Measurements from ENCODE around the gene TRIP13. TPM values are rescaled to one million over a fixed set of nuclear protein-coding genes. Genes with fewer than 3 reads are reported as not detected.
A peak's percentile ranks its signal among the peaks of the same experiment; 100 is the strongest.
"Not testable (repeated sequence)": the region's sequence is repeated elsewhere in the genome, so short reads cannot be mapped to it uniquely, and the experiment has no call there.

TRIP13 gene
- total and polyA plus RNA-seq, 12 donors, result 0.30 to 5.0 (median 0.78) TPM

- H3K4me3 ChIP-seq; H3K4me1 ChIP-seq (replicated peaks in 1 of 2); intact Hi-C loops (cut with DNase I); H3K9me3 ChIP-seq (replicated peaks in 1 of 3); H3K27ac ChIP-seq; H3K36me3 ChIP-seq (replicated peaks in 1 of 2); H3K27me3 ChIP-seq: not testable (repeated sequence)
- 89 to 95% (median 93%) methylated on average over 4 to 6 of the region's 7 CpGs for WGBS, 4 donors
- DNase-seq, result peak in 1 of 7 donors; percentile 13
Measured at GRCh38 chr5:847736-848135, 44.9 kb upstream of the TRIP13 start.

GRCh38 chr5:848671-849111 lies 44.0 kb upstream of the TRIP13 start:
- TF ChIP-seq, protein P1, sequence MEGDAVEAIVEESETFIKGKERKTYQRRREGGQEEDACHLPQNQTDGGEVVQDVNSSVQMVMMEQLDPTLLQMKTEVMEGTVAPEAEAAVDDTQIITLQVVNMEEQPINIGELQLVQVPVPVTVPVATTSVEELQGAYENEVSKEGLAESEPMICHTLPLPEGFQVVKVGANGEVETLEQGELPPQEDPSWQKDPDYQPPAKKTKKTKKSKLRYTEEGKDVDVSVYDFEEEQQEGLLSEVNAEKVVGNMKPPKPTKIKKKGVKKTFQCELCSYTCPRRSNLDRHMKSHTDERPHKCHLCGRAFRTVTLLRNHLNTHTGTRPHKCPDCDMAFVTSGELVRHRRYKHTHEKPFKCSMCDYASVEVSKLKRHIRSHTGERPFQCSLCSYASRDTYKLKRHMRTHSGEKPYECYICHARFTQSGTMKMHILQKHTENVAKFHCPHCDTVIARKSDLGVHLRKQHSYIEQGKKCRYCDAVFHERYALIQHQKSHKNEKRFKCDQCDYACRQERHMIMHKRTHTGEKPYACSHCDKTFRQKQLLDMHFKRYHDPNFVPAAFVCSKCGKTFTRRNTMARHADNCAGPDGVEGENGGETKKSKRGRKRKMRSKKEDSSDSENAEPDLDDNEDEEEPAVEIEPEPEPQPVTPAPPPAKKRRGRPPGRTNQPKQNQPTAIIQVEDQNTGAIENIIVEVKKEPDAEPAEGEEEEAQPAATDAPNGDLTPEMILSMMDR (IDR thresholded peaks at IDR 0.05), result no peak
- TF ChIP-seq POLR2A (IDR thresholded peaks at IDR 0.05), result no peak
- peak in 1 of 7 donors; percentile 2 for DNase-seq
- H3K27me3 ChIP-seq, result no peaks in the 10 kb centered on the region
- whole genome bisulfite sequencing, 4 donors, result 84 to 88% (median 86%) methylated on average over 3 to 14 of the region's 14 CpGs
- no peaks in the 10 kb centered on the region for H3K36me3 ChIP-seq (replicated peaks in 1 of 2)
- no peak overlapping the region for H3K4me3 ChIP-seq
- H3K9me3 ChIP-seq (replicated peaks in 1 of 3), result no peaks in the 10 kb centered on the region
- H3K4me1 ChIP-seq (replicated peaks in 1 of 2), result no peaks in the 10 kb centered on the region
- intact Hi-C loops (cut with DNase I), result no loop called here
- H3K27ac ChIP-seq, result no peak overlapping the region

GRCh38 chr5:849651-850301 lies 42.9 kb upstream of the TRIP13 start:
- TF ChIP-seq, protein P1 (IDR thresholded peaks at IDR 0.05), result no peak
- TF ChIP-seq POLR2A (IDR thresholded peaks at IDR 0.05), result no peak
- Histone ChIP-seq H3K9me3 (replicated peaks in 1 of 3) (no peaks in the 10 kb centered on the region), H3K4me1 (replicated peaks in 1 of 2) (no peaks in the 10 kb centered on the region), H3K4me3 (no peak overlapping the region), H3K27ac (no peak overlapping the region), H3K36me3 (replicated peaks in 1 of 2) (no peaks in the 10 kb centered on the region), H3K27me3 (no peaks in the 10 kb centered on the region)
- peak in 1 of 7 donors; percentile 9 for DNase-seq
- intact Hi-C loops (cut with DNase I), result no loop called here
- WGBS, 4 donors, result 68 to 74% (median 73%) methylated on average over 7 to 20 of the region's 20 CpGs

DNA sequence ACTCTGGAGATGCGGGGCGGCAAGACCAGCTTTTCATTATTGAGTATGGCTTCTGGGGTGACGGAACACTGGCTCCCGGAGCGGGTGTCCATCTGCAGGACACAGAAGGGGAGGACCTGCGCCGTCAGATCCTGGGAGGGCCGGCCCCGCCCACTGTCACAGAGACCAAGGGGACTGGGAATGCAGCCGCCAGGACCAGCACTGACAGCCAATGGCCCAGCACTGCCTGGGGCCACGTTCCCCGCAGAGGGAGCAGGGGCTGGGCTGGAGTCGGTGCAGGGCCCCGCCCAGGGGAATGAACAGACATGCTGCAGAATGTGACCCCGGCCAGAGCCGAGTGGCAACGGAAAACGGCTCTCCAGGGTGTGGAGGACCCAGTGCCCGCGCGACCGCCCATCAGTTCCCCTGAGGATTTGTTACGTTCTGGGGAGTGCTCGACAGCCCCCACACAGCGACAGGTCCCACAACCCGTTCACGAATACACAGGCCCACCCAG lies 42.1 kb upstream of the TRIP13 start, which contains the start of gene ZDHHC11:
ZDHHC11 (minus strand) TSS at position 476 of the 496 bp plus-strand sequence; CDS start at position 92, 384 bp downstream.
- no peak for TF ChIP-seq POLR2A (IDR thresholded peaks at IDR 0.05)
- TF ChIP-seq, protein P1 (IDR thresholded peaks at IDR 0.05), result no peak
- Histone ChIP-seq H3K36me3 (replicated peaks in 1 of 2) (no peaks in the 10 kb centered on the region), H3K27ac (no peak within 1 kb of the TSS), H3K27me3 (no peaks in the 10 kb centered on the region), H3K4me3 (no peak within 1 kb of the TSS), H3K9me3 (replicated peaks in 1 of 3) (no peaks in the 10 kb centered on the region), H3K4me1 (replicated peaks in 1 of 2) (no peaks in the 10 kb centered on the region)
- DNase-seq, result peak in 2 of 7 donors; percentile 8 to 69
- intact Hi-C loops (cut with DNase I), result no loop called here
- WGBS, 4 donors, result 64 to 82% (median 71%) methylated on average over 5 to 27 of the region's 27 CpGs

- WGBS, 4 donors, result 54 to 73% (median 70%) methylated on average over 13 to 19 of the region's 19 CpGs
- peak in 1 of 7 donors; percentile 6 for DNase-seq
Measured at GRCh38 chr5:851076-851475, 41.6 kb upstream of the TRIP13 start.

More at GRCh38 chr5:851076-851475, 41.6 kb upstream of the TRIP13 start:
- Histone ChIP-seq H3K4me3 (no peak overlapping the region), H3K4me1 (replicated peaks in 1 of 2) (no peaks in the 10 kb centered on the region), H3K36me3 (replicated peaks in 1 of 2) (no peaks in the 10 kb centered on the region), H3K9me3 (replicated peaks in 1 of 3) (no peaks in the 10 kb centered on the region), H3K27ac (no peak overlapping the region), H3K27me3 (no peaks in the 10 kb centered on the region)
- intact Hi-C loops (cut with DNase I), result no loop called here
- TF ChIP-seq POLR2A (IDR thresholded peaks at IDR 0.05), result no peak
- TF ChIP-seq, protein P1 (IDR thresholded peaks at IDR 0.05), result no peak
